PC-9 (cell line): Measurements from ENCODE around the gene C10orf143. TPM values are rescaled to one million over a fixed set of nuclear protein-coding genes. Genes with fewer than 3 reads are reported as not detected.

Experiments
- BruUV-seq: library from RNA; stranded (reverse); fragments of 400-500 nt; replicated peaks from 2 replicates; lab custom pipeline; 2021; lab: Mats Ljungman, UMichigan
- CTCF ChIA-PET: fragments of 300-600 bp; sonication (Branson Sonifier 250); formaldehyde crosslinking; loops from one replicate; lab custom pipeline; 2022; ENCODE audit warnings: antibody characterized with exemption; lab: Charles Lee
- POLR2A ChIA-PET: fragments of 300-600 bp; sonication (Branson Sonifier 250); formaldehyde crosslinking; loops from one replicate; lab custom pipeline; 2022; ENCODE audit warnings: antibody characterized with exemption; ENCODE audit not compliant: unreplicated experiment; lab: Charles Lee
- DNase-seq, 2 experiments: peaks; one replicate each; pipeline versions ENCODE4 v3.0.0 to v3.0.0-alpha.2; 2015 to 2022; ENCODE audit warnings: mixed read lengths in 1 of 2
- H2AFZ ChIP-seq: fragments of 200-600 bp; sonication (generic); 2 replicates; pipeline ENCODE4 v1.8.1; 2017; ENCODE audit warnings: antibody characterized with exemption
- H3F3A ChIP-seq: fragments of 200-600 bp; sonication (generic); 2 replicates; pipeline ENCODE4 v1.8.1; 2017; ENCODE audit warnings: antibody characterized with exemption, mild to moderate bottlenecking, low read depth; ENCODE audit not compliant: insufficient read depth
- H3K27ac ChIP-seq: fragments of 200-600 bp; sonication (generic); 2 replicates; pipeline ENCODE4 v1.6.1; 2016; ENCODE audit warnings: mixed run types
- H3K27me3 ChIP-seq: fragments of 200-600 bp; sonication (generic); 2 replicates; pipeline ENCODE4 v1.6.1; 2016; ENCODE audit warnings: low read depth, mixed run types; ENCODE audit not compliant: insufficient read depth
- H3K36me3 ChIP-seq: fragments of 200-600 bp; sonication (generic); 2 replicates; pipeline ENCODE4 v1.6.1; 2016; ENCODE audit warnings: low read depth, mixed run types
- H3K4me1 ChIP-seq: fragments of 200-600 bp; sonication (generic); replicated peaks from 2 replicates; pipeline ENCODE4 v1.6.1; 2016; ENCODE audit warnings: mixed run types; ENCODE audit not compliant: insufficient read depth
- H3K4me2 ChIP-seq: fragments of 200-600 bp; sonication (generic); 2 replicates; pipeline ENCODE4 v1.6.1; 2017; ENCODE audit warnings: mixed run types
- H3K4me3 ChIP-seq: fragments of 200-600 bp; sonication (generic); 2 replicates; pipeline ENCODE4 v1.6.1; 2016; ENCODE audit warnings: mixed run types
- H3K79me2 ChIP-seq: fragments of 200-600 bp; sonication (generic); 2 replicates; pipeline ENCODE4 v1.6.1; 2017; ENCODE audit warnings: low read depth, mixed run types
- H3K9me2 ChIP-seq: fragments of 200-600 bp; sonication (generic); 2 replicates; pipeline ENCODE4 v1.8.1; 2017; ENCODE audit warnings: mild to moderate bottlenecking; ENCODE audit not compliant: insufficient read depth
- H3K9me3 ChIP-seq: fragments of 200-600 bp; sonication (generic); 2 replicates; pipeline ENCODE4 v1.8.1; 2016; ENCODE audit warnings: low read depth; ENCODE audit not compliant: insufficient read depth
- H4K20me1 ChIP-seq: fragments of 200-600 bp; sonication (generic); 2 replicates; pipeline ENCODE4 v1.8.1; 2017; ENCODE audit not compliant: insufficient read depth
- EZH2 ChIP-seq: fragments of 200-600 bp; sonication (generic); IDR thresholded peaks from 2 replicates; pipeline ENCODE4 v1.8.0; 2017; ENCODE audit warnings: antibody characterized with exemption, low read depth
- intact Hi-C: fragments of 100-400 bp; cut with micrococcal nuclease; formaldehyde crosslinking; loops from one replicate; pipeline ENCODE4 v1.10.0; 2022; ENCODE audit not compliant: unreplicated experiment
- total RNA-seq: library from RNA; stranded (reverse); gene quantifications from 2 replicates; pipeline ENCODE4 v1.2.3, GENCODE V29; 2021
- TF ChIP-seq, protein P1 (sequence below): fragments of 200-600 bp; sonication (generic); conservative IDR thresholded peaks from 2 replicates; pipeline ENCODE4 v1.6.1; 2017; ENCODE audit warnings: mixed run types, antibody characterized with exemption, mild to moderate bottlenecking, moderate library complexity

C10orf143 gene
- total RNA-seq, 1 experiment from 2014 or later: 2.8 TPM

DNA sequence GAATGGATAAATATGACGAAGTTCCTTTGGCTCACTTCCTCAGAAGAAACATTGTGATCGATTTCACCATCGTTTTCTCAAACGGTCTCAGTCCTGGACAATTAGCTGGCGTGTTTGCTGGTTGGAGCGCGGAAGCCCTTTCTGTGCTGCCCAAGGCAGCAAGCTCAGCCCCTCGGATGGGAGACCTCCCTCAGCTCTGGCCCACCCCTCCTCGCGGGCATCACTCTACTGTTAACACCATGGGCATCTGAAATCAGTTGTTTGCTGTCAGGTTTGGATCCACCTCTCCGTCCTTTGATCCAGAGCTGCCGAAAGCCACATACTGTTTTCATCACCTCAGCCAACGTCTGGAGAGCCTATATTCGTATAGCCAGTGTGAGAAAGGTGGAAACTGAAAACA lies 68.2 kb downstream of the C10orf143 start:
- POLR2A ChIA-PET: no interaction called here
- Histone ChIP-seq H3K27ac (no peak overlapping the region), H3K36me3 (no peaks in the 10 kb centered on the region), H3K4me2 (no peak overlapping the region), H3K27me3 (0 out of 2 replicates have a peak, but pooled peaks cover 5% of the 10 kb centered on the region), H3K79me2 (no peaks in the 10 kb centered on the region), H4K20me1 (no peaks in the 10 kb centered on the region), H3K9me2 (no peaks in the 10 kb centered on the region), H3K9me3 (no peaks in the 10 kb centered on the region), H3K4me1 (no peaks in the 10 kb centered on the region), H2AFZ (no peak overlapping the region), H3F3A (no peaks in the 10 kb centered on the region), H3K4me3 (no peak overlapping the region)
- no peak for DNase-seq
- BruUV-seq: no TSS peak
- CTCF ChIA-PET: no interaction called here
- TF ChIP-seq, protein P1, sequence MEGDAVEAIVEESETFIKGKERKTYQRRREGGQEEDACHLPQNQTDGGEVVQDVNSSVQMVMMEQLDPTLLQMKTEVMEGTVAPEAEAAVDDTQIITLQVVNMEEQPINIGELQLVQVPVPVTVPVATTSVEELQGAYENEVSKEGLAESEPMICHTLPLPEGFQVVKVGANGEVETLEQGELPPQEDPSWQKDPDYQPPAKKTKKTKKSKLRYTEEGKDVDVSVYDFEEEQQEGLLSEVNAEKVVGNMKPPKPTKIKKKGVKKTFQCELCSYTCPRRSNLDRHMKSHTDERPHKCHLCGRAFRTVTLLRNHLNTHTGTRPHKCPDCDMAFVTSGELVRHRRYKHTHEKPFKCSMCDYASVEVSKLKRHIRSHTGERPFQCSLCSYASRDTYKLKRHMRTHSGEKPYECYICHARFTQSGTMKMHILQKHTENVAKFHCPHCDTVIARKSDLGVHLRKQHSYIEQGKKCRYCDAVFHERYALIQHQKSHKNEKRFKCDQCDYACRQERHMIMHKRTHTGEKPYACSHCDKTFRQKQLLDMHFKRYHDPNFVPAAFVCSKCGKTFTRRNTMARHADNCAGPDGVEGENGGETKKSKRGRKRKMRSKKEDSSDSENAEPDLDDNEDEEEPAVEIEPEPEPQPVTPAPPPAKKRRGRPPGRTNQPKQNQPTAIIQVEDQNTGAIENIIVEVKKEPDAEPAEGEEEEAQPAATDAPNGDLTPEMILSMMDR: no peak
- no peak for TF ChIP-seq EZH2
- intact Hi-C loops: no loop called here

DNA sequence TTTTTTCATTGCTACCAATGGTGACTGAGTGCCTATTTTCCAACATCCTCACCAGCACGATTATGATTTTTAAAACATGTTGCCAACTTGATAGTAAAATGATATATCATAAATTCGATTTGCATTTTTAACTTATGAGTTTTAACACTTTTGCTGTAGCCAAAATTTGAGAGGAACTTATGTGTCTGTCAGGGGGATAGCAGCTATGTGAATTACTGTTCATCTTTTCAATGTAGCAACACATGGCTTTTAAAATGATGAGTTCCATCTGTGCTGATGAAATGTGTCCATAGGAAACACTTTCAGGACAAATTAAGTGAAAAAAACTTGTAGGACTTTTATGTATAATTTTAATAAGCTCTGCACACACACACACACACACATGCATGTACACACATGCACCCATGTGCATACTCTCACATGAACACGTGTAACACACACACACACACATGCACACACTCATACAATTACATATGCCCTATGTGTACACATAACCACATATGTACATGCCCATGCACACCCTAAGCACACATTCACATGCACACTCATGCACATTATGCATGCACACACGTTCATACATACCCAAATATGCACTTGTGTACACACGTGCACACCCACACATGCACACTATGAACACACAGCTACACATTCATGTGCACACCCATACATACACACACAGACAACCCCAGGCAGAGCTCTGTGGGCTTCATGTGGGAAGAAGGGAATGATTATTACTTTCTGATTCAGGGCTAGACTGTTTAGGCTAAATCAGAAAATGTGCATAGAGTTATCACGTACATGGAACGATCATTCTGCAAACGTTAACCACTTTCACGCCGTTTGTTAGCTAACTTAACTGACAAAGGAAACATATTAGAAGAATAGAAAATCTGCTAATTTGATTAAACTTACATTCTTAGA lies 68.9 kb downstream of the C10orf143 start:
- no peak overlapping the region for H3K4me2 ChIP-seq
- H2AFZ ChIP-seq: no peak overlapping the region
- H3F3A ChIP-seq: no peaks in the 10 kb centered on the region
- BruUV-seq: no TSS peak
- intact Hi-C loops: no loop called here
- H3K36me3 ChIP-seq: no peaks in the 10 kb centered on the region
- 0 out of 2 replicates have a peak, but pooled peaks cover 5% of the 10 kb centered on the region for H3K27me3 ChIP-seq
- no peaks in the 10 kb centered on the region for H3K79me2 ChIP-seq
- no peaks in the 10 kb centered on the region for H3K4me1 ChIP-seq
- H4K20me1 ChIP-seq: no peaks in the 10 kb centered on the region
- ChIA-PET CTCF (no interaction called here), POLR2A (no interaction called here)
- H3K27ac ChIP-seq: no peak overlapping the region
- no peaks in the 10 kb centered on the region for H3K9me3 ChIP-seq
- no peak for DNase-seq
- H3K4me3 ChIP-seq: no peak overlapping the region
- no peaks in the 10 kb centered on the region for H3K9me2 ChIP-seq
- TF ChIP-seq, protein P1: no peak
- TF ChIP-seq EZH2: no peak

DNA sequence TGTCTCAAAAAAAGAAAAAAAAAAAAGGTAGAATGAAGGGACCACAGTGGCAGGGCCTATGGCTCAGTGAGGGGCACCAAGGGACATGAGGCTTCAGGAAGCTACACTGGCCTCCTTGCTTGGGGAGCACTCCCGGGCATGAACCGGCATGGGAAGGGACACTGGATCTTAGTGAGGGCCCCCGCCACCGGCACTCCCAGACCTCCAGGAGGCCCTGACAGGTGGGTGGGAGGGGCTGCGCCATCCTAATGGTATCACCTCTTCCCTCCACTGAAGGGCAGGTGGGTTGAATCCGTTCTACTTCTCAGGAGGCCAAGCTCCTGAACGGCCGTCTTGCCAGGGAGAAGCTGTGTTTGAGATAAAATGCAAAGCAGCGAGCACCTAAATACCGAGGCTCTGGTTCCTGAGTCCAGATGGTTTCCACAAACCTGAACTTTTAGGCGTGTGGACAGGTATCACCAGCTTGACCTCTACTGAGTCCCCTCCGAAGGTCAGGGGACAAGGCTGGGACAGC lies 69.8 kb downstream of the C10orf143 start:
- Histone ChIP-seq H3K4me3 (no peak overlapping the region), H3F3A (no peaks in the 10 kb centered on the region), H3K4me1 (no peaks in the 10 kb centered on the region), H3K27me3 (0 out of 2 replicates have a peak, but pooled peaks cover 5% of the 10 kb centered on the region), H2AFZ (no peak overlapping the region), H3K4me2 (no peak overlapping the region), H3K27ac (no peak overlapping the region), H3K9me3 (no peaks in the 10 kb centered on the region), H4K20me1 (no peaks in the 10 kb centered on the region), H3K36me3 (no peaks in the 10 kb centered on the region), H3K79me2 (no peaks in the 10 kb centered on the region), H3K9me2 (no peaks in the 10 kb centered on the region)
- intact Hi-C loops: no loop called here
- no peak for DNase-seq
- ChIA-PET POLR2A (no interaction called here), CTCF (no interaction called here)
- no peak for TF ChIP-seq EZH2
- TF ChIP-seq, protein P1: no peak
- BruUV-seq: no TSS peak
